Thyroid gland (tissue), 4 donors: ENCODE data around the gene PTX3. TPM values are rescaled to one million over a fixed set of nuclear protein-coding genes. Genes with fewer than 3 reads are reported as not detected.

Experiments
- DNase-seq, 2 donors: peaks; one replicate each; pipeline ENCODE4 v3.0.0-alpha.2; 2019
- H3K27ac ChIP-seq, 3 donors: fragments of 200-600 bp; sonication (generic); 1 replicate in 2 of 3; 2 replicates in 1 of 3; pipeline ENCODE4 v1.5.1; 2016 to 2019; ENCODE audit warnings: mild to moderate bottlenecking in 1 of 3, moderate library complexity in 1 of 3
- H3K27me3 ChIP-seq: fragments of 200-600 bp; sonication (generic); one replicate; pipeline ENCODE4 v1.5.1; 2019
- H3K36me3 ChIP-seq, 2 donors: fragments of 200-600 bp; sonication (generic); one replicate each; pipeline ENCODE4 v1.5.1; 2016 to 2019
- H3K4me1 ChIP-seq, 2 donors: fragments of 200-600 bp; sonication (generic); one replicate each; pipeline ENCODE4 v1.5.1; 2017 to 2019
- H3K4me3 ChIP-seq, 3 donors: fragments of 200-600 bp; sonication (generic); replicated peaks in 1 of 3; 1 replicate in 2 of 3; 2 replicates in 1 of 3; pipeline ENCODE4 v1.5.1; 2016; ENCODE audit warnings: mild to moderate bottlenecking in 1 of 3
- H3K9me3 ChIP-seq: fragments of 200-600 bp; sonication (generic); one replicate; pipeline ENCODE4 v1.5.1; 2017
- CTCF ChIP-seq, 6 experiments: fragments of 200-600 bp in 3 of 6; fragments of 450-650 bp in 3 of 6; sonication (generic) in 3 of 6; IDR thresholded peaks; one replicate each; pipeline ENCODE4 v1.5.1; 2016 to 2019; ENCODE audit warnings: antibody characterized with exemption in 6 of 6, mild to moderate bottlenecking in 2 of 6, inconsistent platforms in 1 of 6, moderate library complexity in 1 of 6
- POLR2A ChIP-seq, 2 donors: fragments of 450-650 bp; IDR thresholded peaks; one replicate each; pipeline ENCODE4 v1.6.1; 2017; ENCODE audit warnings: antibody characterized with exemption in 2 of 2, mild to moderate bottlenecking in 2 of 2, moderate library complexity in 1 of 2
- WGBS, 2 donors: methylation state at CpG; one replicate each; pipeline ENCODE4 v1.1.5; 2017; 5-methylcytosine and 5-hydroxymethylcytosine counted together
- intact Hi-C: fragments of 100-400 bp; cut with DNase I; formaldehyde crosslinking; loops from one replicate; pipeline ENCODE4 v1.15.1; 2023
- total RNA-seq, 4 donors: library from RNA; depleted of rRNA; stranded (reverse); fragments of >200 nt; gene quantifications; one replicate each; pipeline ENCODE4 v1.2.3, GENCODE V29; 2016

Gene PTX3
- total RNA-seq, 4 donors from 2014 or later: 0.88 to 19.8 (median 6.6) TPM

GRCh38 chr3:157475921-157476414, 39.3 kb downstream of the PTX3 start:
- 77 to 92% methylated on average over 1 of the region's 1 CpG for WGBS, 2 donors
- intact Hi-C loops: no loop called here
- no peak for TF ChIP-seq POLR2A (IDR thresholded peaks at IDR 0.05)
- TF ChIP-seq CTCF (IDR thresholded peaks at IDR 0.05): no peak

GRCh38 chr3:157477441-157477840, 40.8 kb downstream of the PTX3 start:
- Histone ChIP-seq H3K4me3 (no peak overlapping the region), H3K27me3 (no peaks in the 10 kb centered on the region), H3K4me1 (no peaks in the 10 kb centered on the region), H3K36me3 (no peaks in the 10 kb centered on the region), H3K27ac (no peak overlapping the region), H3K9me3 (no peaks in the 10 kb centered on the region)
- 71 to 94% methylated on average over 3 of the region's 3 CpGs for WGBS, 2 donors
- no peak for DNase-seq
- intact Hi-C loops: no loop called here
- no peak for TF ChIP-seq CTCF (IDR thresholded peaks at IDR 0.05)
- TF ChIP-seq POLR2A (IDR thresholded peaks at IDR 0.05): no peak

More at GRCh38 chr3:157475921-157476414, 39.3 kb downstream of the PTX3 start:
- no peaks in the 10 kb centered on the region for H3K9me3 ChIP-seq
- H3K4me3 ChIP-seq: no peak overlapping the region
- no peak for DNase-seq
- H3K27me3 ChIP-seq: no peaks in the 10 kb centered on the region
- H3K27ac ChIP-seq: no peak overlapping the region
- H3K4me1 ChIP-seq: no peaks in the 10 kb centered on the region
- H3K36me3 ChIP-seq: no peaks in the 10 kb centered on the region

GRCh38 chr3:157479464-157480243, 43.0 kb downstream of the PTX3 start:
- no peak overlapping the region for H3K27ac ChIP-seq
- TF ChIP-seq CTCF (IDR thresholded peaks at IDR 0.05) (no peak), POLR2A (IDR thresholded peaks at IDR 0.05) (no peak)
- no peaks in the 10 kb centered on the region for H3K9me3 ChIP-seq
- no peaks in the 10 kb centered on the region for H3K4me1 ChIP-seq
- 78 to 97% methylated on average over 1 of the region's 1 CpG for WGBS, 2 donors
- intact Hi-C loops: no loop called here
- H3K4me3 ChIP-seq: no peak overlapping the region
- H3K36me3 ChIP-seq: no peaks in the 10 kb centered on the region
- no peaks in the 10 kb centered on the region for H3K27me3 ChIP-seq
- DNase-seq: no peak

GRCh38 chr3:157487339-157487738, 50.7 kb downstream of the PTX3 start:
- no peaks in the 10 kb centered on the region for H3K9me3 ChIP-seq
- no peak overlapping the region for H3K27ac ChIP-seq
- H3K4me1 ChIP-seq: peaks cover 5 to 15% of the 10 kb centered on the region in 2 donors
- no peaks in the 10 kb centered on the region for H3K27me3 ChIP-seq
- no peak overlapping the region for H3K4me3 ChIP-seq
- TF ChIP-seq CTCF (IDR thresholded peaks at IDR 0.05): no peak
- TF ChIP-seq POLR2A (IDR thresholded peaks at IDR 0.05): no peak
- no peak for DNase-seq
- intact Hi-C loops: no loop called here
- no peaks in the 10 kb centered on the region for H3K36me3 ChIP-seq
- 88 to 89% methylated on average over 1 of the region's 1 CpG for WGBS, 2 donors

GRCh38 chr3:157488144-157488543, 51.5 kb downstream of the PTX3 start:
- no peak for DNase-seq
- intact Hi-C loops: no loop called here
- TF ChIP-seq POLR2A (IDR thresholded peaks at IDR 0.05) (no peak), CTCF (IDR thresholded peaks at IDR 0.05) (no peak)

More at GRCh38 chr3:157488144-157488543, 51.5 kb downstream of the PTX3 start:
- Histone ChIP-seq H3K4me3 (no peak overlapping the region), H3K4me1 (peaks cover 5 to 23% of the 10 kb centered on the region in 2 donors), H3K36me3 (no peaks in the 10 kb centered on the region), H3K27me3 (no peaks in the 10 kb centered on the region), H3K9me3 (no peaks in the 10 kb centered on the region), H3K27ac (no peak overlapping the region)
